GM12874 (cell line): Measurements from ENCODE around the gene ETV6.

ENCODE experiments used
- CTCF ChIP-seq: IDR thresholded peaks from 2 replicates; pipeline ENCODE4 v1.5.1; 2011; ENCODE audit warnings: low read depth, mild to moderate bottlenecking, control low read depth, low read length, moderate library complexity; ENCODE audit not compliant: insufficient read depth

Gene ETV6

GRCh38 chr12:11732023-11732422 is 82.5 kb downstream of the ETV6 start:
- no peak for TF ChIP-seq CTCF

- TF ChIP-seq CTCF: no peak
Observed at GRCh38 chr12:11732715-11733114, 83.2 kb downstream of the ETV6 start.

GRCh38 chr12:11734580-11735180 is 85.2 kb downstream of the ETV6 start:
- TF ChIP-seq CTCF: no peak

GRCh38 chr12:11738450-11738849 is 89.0 kb downstream of the ETV6 start:
- TF ChIP-seq CTCF: no peak

- TF ChIP-seq CTCF: no peak
Observed at GRCh38 chr12:11739980-11740577, 90.6 kb downstream of the ETV6 start.

- no peak for TF ChIP-seq CTCF
Observed at GRCh38 chr12:11741434-11742092, 92.1 kb downstream of the ETV6 start.

- TF ChIP-seq CTCF: no peak
Observed at GRCh38 chr12:11743423-11744409, 94.2 kb downstream of the ETV6 start.
